ENCODE data around the gene CLIP1. TPM values are rescaled to one million over a fixed set of nuclear protein-coding genes. Genes with fewer than 3 reads are reported as not detected.
"Not testable (repeated sequence)": the region's sequence is repeated elsewhere in the genome, so short reads cannot be mapped to it uniquely, and the experiment has no call there.

CLIP1 gene
- total RNA-seq, 1 donor from 2014 or later = 110 TPM

DNA sequence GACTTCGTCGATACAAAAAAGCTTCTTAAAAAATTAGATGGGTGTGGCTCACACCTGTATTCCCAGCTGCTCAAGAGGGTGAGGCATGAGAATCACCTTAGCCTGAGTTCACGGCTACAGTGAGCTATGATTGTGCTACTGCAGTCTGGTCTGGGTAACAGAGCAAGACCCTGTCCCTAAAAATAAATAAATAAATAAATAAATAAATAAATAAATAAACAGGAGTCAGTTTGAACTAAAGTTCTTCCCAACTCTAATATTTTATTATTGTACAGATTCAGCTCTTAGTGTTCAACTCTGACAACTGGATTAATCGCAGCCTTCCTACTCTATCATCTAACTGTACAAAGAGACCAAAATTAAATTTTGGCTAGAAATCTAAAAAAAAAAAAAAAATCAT is 12.7 kb upstream of the CLIP1 start:
- DNase-seq (ENCODE audit: low spot score) = no peak

DNA sequence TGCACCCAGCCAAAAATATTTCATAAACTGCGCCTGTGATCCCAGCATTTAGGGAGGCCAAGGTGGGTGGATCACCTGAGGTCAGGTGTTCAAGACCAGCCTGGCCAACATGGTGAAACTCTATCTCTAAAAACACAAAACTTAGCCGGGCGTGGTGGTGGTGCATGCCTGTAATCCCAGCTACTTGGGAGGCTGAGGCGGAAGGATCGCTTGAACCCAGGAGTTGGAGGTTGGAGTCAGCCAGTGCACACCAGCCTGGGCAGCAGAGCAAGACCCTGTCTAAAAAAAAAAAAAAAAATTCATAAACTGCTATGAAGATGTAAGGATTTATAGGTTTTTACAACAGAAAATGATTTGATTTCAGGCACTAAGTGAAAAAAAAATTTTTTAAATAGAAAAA is 6.6 kb upstream of the CLIP1 start:
- DNase-seq (ENCODE audit: low spot score) = not testable (repeated sequence)

DNA sequence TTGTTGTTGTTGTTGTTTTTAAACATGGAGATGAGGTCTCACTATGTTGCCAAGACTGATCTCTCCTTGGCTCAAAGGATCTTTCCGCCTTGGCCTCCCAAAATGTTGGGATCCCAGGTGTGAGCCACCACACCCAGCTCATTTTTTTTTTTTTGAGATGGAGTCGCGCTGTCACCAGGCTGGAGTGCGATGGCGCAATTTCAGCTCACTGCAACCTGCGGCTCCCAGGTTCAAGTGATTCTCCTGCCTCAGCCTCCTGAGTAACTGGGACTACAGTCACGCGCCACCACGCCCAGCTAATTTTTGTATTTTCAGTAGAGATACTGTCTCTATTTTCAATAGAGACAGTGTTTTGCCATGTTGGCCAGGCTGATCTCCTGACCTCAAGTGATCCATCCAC is 4.9 kb upstream of the CLIP1 start:
- no peak for DNase-seq (ENCODE audit: low spot score)

DNA sequence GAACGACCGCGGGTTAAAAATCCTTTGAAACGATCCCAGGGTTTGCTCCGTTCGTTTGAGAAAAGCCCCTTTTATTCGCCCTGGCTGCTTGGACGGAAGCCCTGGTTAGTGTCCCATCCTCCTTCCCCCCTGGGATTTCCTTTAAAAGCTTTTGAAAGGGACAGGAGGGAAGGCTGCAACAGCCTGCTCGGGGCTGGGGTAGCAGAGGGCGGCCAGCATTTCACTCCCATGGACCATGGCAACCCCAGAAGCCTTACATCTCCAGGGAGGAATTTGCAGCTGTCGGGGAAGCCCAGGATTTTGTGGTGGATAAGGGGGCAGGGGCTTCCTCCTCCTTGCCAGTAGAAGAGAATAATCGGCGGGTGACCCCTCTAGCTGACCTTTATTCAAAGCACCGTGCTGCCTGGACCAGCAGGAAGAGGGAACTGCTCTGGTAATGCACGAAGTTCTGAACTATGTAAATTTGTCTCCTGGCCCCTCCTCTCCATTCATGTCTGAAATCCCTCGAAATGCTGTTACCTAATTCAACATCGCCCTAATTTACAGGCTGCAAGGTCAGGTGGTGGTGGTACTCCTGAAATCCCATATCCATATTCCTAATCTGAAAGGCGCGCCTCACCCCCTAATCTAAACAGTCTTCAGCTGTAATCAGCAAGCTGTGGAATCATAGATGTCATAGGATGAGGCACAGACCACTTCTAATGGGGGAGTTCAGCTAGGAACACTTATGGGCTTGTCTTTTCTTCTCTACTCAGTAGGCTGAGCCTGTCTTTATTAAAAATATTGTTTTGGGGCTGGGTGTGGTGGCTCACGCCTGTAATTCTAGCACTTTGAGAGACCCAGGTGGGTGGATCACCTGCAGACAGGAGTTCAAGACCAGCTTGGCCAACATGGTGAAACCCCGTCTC is 1.0 kb upstream of the CLIP1 start:
- no peak for DNase-seq (ENCODE audit: low spot score)

DNA sequence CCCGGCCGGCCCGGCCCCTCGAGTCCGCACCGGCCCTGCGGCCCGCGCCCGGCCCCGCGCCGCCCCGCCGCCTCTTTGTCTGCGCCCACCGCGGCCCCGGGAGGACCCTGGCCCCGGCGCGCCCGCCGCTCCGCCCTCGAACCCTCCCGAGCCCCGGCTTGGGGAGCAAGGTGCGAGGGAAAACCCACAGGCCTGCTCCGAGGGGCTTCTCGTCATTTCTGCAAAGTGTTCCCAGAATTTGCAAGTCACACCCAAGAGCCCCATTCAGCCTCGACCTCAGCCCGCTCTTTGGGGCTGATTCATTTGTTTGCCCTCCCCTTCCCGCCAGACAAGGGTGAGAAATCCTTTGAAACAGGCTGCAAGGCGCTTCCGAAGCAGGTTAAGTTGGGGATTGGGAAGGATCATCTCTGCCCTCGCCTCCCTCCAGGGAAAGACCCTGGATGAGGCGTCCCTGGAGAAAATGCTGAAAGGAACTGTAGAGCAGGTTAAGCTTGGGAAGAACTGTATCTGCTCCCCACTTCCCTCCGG is 325 bp upstream of the CLIP1 start:
- no peak for DNase-seq (ENCODE audit: low spot score)

DNA sequence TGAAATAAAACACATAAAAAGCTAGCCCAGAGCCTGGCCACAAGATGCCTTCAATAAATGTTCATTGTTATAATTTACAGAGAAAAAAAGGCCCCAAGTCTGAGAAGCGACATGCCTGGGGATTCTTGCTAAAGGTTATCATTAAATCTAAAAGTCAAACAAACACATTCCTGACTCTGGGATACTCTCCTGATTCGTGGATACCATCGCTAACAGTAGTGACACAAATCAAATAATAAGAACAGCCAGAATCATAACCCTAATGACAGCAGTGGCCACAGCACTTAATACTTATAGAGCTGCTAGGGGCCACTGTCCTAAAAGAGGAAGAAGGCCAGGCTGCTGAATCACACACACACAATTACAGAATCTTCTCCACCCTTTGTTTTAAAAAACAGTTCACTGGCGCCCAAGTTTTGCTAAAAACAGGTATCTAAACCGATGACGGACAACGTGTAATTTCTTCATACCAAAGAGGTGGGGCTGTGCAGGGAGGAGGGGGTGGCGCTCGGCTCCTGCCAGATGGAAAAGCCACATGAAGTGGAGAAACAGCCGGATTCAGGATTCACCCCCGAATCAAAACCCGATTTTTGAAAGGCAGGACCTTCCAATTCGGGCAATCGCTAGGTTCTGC is 1.2 kb downstream of the CLIP1 start:
- no peak for DNase-seq (ENCODE audit: low spot score)

DNA sequence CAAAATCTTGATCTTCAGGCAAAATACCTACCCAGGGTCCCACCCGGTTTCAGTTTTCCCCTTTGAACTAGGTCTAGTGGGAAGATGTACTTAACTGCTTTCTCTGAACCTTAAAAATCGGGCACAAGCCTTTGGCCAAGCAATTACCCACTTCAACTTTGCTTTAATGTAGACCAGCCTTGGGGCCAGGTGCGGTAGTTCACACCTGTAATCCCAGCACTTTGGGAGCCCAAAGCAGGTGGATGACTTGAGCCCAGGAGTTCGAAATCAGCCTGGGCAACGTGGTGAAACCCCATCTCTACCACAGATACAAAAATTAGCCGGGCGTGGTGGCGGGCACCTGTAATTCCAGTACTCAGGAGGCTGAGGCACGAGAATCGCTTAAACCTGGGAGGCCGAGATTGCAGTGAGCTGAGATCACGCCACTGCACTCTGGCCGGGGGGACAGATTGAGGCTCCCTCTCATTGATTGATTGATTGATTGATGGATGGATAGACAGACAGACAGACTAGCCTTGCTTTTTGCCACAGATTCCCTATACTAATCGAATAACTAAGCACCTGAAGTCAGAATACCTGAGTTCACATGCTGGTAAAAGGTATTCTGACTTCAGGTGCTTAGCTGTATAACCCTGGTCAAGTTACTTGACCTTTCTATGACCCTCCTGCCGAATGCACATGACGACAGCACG is 1.9 kb downstream of the CLIP1 start:
- no peak for DNase-seq (ENCODE audit: low spot score)

DNA sequence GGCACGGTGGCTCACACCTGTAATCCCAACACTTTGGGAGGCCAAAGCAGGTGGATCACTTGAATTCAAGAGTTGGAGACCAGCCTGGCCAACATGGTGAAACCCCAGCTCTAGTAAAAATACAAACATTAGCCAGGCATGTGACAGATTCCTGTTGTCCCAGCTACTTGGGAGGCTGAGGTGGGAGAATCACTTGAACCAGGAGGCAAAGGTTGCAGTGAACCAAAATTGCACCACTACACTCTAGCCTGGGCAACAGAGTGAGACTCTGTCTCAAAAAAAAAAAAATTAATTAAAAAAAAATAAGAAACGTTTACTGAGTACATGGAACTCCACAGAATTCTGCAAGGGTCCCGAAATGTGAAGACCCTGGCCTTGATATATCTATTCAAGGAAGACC is 3.4 kb downstream of the CLIP1 start:
- DNase-seq (ENCODE audit: low spot score) = not testable (repeated sequence)

DNA sequence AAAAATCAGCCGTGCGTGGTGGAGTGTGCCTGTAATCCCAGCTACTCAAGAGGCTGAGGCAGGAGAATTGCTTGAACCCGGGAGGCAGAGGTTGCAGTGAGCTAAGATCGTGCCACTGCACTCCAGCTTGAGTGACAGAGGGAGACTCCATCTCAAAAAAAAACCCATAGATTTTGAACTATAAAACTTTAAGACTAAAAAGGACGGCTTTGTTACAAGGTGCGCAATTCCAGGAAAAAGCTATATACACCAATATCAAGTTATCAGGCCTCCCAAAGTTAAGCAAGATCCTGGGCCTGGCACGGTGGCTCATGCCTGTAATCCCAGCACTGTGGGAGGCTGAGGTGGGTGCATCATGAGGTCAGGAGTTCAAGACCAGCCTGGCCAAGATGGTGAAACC is 6.8 kb downstream of the CLIP1 start:
- DNase-seq (ENCODE audit: low spot score) = not testable (repeated sequence)

DNA sequence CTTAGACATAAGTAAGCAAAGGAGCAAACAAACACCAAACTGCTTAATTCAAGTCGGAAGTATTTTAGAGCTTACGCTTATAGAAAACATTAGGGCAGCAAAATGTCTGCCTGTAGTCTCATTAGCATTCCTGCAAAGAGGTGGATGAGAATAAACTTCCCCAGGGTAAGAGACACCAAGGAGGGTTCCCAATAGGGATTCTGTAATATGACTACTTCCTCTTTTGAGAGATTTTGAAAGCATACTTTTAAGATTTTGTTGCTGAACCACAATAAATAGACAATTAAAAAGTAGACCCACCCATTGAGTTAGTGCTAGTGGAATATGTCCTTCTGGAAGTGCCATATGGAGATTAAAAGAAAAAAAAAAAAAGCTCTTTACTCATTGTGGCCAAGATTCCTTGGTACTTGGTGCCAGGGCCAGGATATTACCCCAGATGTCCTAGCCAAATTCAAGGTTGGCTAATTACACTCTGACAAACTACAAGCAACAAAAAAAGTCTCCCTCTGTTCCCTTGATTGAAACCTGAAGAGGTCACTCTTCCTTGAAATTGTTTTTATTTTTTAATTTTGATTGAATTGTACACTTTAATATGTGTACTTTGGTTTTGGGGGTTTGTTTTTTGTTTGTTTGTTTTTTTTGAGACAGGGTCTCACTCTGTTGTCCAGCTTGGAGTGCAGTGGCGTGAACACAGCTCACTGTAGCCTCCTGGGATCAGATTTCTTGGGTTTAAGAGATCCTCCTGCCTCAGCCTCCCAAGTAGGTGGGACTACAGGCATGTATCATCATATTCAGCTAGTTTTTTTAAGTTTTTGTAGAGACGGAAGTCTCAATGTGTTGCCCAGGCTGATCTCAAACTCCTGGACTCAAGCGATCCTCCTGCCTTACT is 8.7 kb downstream of the CLIP1 start:
- DNase-seq (ENCODE audit: low spot score) = no peak

DNA sequence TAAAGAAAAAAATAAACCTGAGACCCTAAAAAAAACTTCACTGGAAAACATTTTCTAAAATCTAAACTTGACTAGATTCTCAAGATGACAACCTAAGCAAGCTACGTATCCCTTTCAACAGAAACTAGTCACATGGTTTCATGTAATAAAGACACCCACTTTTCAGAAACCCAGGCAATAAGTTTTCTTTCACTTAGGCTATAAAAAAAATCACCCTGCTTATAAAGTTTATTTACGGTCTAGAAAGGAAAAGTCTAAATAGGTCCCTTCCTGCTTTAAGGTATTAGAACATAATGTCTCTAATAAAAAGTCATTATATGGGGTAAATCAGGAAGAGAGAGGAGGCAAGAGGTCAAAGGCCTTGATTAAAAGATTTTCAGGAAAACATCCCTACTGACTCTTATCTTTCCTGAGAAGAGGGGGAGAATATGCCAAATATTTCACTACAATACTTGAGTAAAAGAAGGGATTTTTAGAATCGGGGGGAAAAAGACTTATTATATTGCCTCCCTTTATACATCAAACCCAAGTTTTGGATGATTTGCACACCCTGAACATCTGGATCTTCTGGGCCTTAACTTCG is 9.5 kb downstream of the CLIP1 start:
- no peak for DNase-seq (ENCODE audit: low spot score)

DNA sequence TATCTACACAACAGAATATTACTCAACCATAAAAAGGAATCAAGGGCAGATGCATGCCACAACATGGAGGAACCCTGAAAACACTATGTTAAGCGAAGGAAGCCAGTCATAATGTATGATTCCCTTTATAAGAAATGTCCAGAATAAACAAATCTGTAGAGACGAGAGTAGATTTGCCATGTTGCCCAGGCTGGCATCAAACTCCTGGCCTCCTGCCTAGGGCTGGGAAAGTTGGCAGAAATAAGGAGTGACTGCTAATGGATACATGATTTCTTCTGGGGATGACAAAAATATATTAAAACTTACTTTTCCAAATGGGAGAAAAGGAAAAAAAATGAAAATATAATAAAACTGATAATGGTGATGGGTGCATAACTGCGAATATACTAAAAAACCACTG is 10.9 kb downstream of the CLIP1 start:
- DNase-seq (ENCODE audit: low spot score) = no peak

DNA sequence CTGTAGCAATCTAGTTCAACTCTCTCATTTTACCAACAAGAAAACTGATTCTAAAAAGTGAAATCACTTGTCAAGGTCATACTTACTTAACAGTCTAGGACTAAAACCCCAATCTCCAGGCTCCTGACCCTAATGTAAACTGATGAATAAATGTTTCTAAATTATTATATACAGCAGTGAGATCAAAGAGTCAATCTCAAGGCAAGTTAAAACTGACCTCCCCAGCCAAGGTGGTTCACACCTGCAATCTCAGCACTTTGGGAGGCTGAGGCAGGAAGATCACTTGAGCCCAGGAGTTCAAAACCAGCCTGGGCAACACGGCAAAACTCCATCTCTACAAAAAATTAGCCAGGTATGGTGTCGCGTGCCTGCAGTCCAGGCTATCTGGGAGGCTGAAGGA is 15.3 kb downstream of the CLIP1 start:
- no peak for DNase-seq (ENCODE audit: low spot score)

DNA sequence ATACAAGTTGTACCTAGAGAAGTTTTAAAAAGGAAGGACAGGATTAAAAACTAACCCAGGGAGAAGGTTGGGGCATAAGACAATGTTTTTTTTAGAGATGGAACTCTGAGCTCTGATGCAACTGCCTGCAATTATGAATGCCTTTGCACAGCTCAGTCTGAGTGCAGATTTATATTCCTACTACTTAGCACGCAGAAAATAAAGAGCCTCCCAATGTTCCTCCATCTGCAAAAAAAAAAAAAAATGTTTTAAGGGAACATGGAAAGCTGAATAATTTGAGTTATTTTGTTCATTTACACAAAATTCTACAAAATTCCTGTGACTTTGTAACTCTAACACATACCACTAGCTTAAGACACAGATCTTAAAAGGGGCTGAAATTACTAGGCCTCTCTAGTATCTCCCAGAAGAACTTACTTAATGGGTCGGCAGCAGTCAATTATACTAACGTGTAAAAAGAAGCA is 15.7 kb downstream of the CLIP1 start:
- DNase-seq (ENCODE audit: low spot score) = no peak

DNA sequence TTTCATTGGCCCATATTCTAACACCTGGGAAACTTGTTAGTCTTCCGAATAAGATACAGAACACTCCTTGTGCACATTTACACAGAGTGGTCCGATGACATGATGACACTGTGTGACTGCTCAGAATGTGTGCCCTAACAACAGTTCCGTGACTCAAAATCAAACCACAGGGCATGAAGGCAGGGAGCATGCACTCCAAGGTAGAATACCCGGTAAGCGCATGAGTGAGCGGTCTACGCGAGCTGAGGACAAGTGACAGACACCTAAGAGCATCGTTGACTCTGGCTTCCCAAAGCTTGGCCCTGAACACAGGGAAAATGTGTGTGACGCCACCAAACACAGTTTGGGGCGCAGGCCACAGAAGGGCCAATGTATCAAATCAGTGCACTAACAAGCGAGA is 18.6 kb downstream of the CLIP1 start:
- no peak for DNase-seq (ENCODE audit: low spot score)

DNA sequence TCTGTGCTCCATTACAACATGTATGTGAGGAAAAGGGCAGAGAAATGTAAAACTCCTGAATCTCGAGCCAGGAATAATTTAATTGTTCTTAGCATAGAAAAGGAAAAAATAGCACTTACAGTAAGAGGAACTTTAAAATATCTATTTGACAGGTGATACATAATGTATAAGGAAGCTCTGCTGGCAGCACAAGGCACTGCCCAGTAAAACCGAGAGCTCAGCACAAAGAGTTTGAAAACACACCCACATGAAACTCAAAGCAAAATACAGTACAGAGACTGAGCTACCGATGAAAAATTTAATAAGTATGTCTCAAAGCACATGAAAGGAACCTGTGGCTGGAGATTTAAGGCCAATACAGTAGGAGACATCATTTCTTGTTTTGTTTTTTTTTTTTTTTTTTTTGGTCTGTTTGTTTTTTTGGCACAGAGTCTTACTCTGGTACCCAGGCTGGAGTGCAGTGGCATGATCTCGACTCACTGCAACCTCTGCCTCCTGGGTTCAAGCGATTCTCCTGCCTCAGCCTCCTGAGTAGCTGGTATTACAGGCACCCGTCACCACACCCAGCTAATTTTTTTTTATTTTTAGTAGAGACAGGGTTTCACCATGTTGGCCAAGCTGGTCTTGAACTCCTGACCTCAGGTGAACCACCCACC is 19.2 kb downstream of the CLIP1 start:
- DNase-seq (ENCODE audit: low spot score) = no peak

DNA sequence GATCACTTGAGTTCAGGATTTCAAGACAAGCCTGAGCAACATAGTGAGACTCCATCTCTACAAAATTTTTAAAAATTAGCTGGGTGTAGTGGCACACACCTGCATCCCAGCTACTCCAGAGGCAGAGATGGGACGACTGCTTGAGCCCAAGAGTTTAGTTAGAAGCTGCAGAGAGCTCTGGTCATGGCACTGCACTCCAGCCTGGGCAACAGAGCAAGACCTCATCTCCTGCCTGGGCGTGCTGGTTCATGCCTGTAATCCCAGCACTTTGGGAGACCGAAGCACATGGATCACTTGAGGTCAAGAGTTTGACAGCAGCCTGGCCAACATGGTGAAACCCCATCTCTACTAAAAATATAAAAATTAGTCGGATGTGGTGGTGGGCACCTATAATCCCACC is 20.2 kb downstream of the CLIP1 start:
- no peak for DNase-seq (ENCODE audit: low spot score)

DNA sequence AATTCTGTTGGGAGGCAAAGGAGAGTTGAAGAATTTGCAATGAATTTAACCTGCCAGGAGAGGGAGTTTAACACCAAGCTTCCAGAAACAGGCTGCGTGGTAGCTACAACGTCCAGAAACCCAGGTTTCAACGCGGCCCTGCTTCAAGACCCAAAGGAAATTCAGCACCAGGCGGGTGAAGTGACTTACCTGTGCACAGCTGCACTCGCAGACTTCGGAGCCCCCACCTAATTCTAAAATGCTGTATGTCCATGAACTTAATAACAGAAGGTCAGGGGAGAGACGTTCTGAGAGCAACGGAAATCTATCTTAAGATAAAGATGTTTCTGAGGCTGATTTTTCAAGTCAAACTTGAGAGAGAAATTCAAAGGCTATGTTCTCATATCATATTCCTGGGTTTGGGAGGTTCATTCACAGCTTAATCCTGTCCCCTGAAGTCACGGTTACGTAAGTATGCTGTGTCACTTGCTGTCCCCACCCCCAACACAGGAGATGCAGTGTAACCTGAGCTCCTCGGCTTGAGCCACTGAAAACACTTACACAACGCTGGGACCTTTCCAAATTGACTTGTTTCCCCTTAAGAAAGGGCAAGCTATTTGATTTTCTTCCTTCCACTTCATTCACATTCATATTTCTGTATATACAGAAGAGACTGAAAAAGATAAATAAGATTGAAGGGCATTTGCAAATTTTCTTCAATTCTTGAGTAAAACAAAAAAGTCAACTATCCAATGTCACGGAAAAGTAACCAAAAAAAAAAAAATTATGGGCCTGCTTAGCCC is 22.7 kb downstream of the CLIP1 start:
- DNase-seq (ENCODE audit: low spot score) = peak; percentile 66

DNA sequence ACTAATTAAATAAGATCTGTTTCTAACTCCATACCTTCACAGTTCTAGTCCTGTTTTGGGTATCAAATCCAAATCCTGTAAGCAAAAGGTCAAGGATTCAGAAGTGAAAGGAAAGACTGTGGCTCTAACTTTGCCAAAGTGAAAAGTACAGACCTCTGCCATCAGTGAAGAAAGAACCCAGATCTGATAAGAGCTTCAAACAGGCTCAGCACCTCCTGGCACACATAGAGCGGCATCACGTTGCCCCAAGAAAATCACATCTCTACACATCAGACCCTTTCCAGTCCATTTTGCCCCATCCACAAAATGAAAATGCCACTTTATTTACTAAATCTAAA is 23.2 kb downstream of the CLIP1 start:
- DNase-seq (ENCODE audit: low spot score) = no peak

DNA sequence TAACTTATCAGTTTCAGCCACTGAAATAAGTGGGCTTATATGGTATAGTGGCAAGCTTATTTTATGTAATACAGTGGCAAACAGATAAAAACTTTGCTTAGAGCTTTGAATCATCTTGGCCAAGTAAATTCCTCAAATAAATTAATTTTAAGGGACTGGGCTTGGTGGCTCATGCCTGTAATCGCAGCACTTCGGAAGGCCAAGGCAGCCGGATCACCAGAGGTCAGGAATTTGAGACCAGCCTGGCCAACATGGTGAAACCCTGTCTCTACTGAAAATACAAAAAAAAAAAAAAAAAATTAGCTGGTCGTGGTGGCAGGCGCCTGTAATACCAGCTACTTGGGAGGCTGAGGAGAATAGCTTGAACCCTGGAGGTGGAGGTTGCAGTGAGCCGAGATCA is 24.5 kb downstream of the CLIP1 start:
- DNase-seq (ENCODE audit: low spot score) = not testable (repeated sequence)

Data from ureter (tissue), 1 donor.